WERI-Rb-1 (cell line): ENCODE data around the gene TRIM41.

ENCODE experiments used
- DNase-seq: peaks from one replicate; pipeline ENCODE4 v3.0.0-alpha.2; 2020
- H3K27ac ChIP-seq: fragments of 250-450 bp; sonication (Bioruptor Pico); 2 replicates; pipeline ENCODE4 v1.5.1; 2020; ENCODE audit warnings: mild to moderate bottlenecking, moderate library complexity
- H3K27me3 ChIP-seq: fragments of 250-450 bp; sonication (Bioruptor Pico); 2 replicates; pipeline ENCODE4 v1.5.1; 2021; ENCODE audit warnings: mild to moderate bottlenecking, low read depth, moderate library complexity; ENCODE audit not compliant: insufficient read depth, severe bottlenecking
- H3K36me3 ChIP-seq: fragments of 250-450 bp; sonication (Bioruptor Pico); 2 replicates; pipeline ENCODE4 v1.5.1; 2020; ENCODE audit warnings: mild to moderate bottlenecking, moderate library complexity
- H3K4me3 ChIP-seq: 2 replicates; pipeline ENCODE4 v1.5.1; 2011; ENCODE audit warnings: low read depth, mild to moderate bottlenecking, control low read depth, low read length
- H3K9me3 ChIP-seq: fragments of 250-450 bp; sonication (Bioruptor Pico); 2 replicates; pipeline ENCODE4 v1.5.1; 2021; ENCODE audit warnings: mild to moderate bottlenecking, moderate library complexity; ENCODE audit not compliant: severe bottlenecking
- TF ChIP-seq, protein P1 (sequence below): IDR thresholded peaks from 2 replicates; pipeline ENCODE4 v1.5.1; 2011; ENCODE audit warnings: low read depth, mild to moderate bottlenecking, control low read depth, inconsistent platforms, low read length

The TRIM41 gene

DNA sequence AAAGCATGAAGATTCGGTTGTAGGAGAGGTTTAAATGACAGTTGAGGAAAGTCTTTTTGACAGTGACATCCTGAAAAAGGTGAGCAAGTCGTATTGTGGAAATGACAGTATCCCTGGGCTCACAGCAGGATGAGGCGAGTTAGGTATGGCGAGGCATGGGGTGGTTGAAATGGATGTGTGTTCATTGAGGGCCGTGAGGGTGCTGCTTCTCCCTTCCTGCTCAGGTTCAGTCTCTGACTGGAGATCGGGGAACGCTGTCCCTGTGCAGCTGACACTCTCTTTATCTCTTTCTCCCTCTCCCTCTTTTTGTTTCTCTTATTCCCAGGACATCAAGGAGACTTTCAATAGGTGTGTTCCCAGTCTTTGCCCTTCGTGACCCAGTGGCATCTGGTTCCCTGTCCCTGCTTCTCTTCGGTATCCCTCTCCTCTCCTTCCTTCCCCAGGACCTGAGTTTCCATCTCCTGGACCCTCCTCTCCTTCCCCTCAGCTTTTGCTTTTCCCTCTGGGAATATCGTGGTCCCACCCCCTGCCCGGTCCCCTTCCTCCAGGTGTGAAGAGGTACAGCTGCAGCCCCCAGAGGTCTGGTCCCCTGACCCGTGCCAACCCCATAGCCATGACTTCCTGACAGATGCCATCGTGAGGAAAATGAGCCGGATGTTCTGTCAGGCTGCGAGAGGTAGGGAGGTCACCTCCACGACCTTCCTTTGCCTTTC, 10.2 kb downstream of the TRIM41 start:
- DNase-seq: no peak
- Histone ChIP-seq H3K4me3 (no peak overlapping the region), H3K27me3 (no peaks in the 10 kb centered on the region), H3K9me3 (no peaks in the 10 kb centered on the region), H3K27ac (no peak overlapping the region), H3K36me3 (peaks cover 34% of the 10 kb centered on the region)
- TF ChIP-seq, protein P1, sequence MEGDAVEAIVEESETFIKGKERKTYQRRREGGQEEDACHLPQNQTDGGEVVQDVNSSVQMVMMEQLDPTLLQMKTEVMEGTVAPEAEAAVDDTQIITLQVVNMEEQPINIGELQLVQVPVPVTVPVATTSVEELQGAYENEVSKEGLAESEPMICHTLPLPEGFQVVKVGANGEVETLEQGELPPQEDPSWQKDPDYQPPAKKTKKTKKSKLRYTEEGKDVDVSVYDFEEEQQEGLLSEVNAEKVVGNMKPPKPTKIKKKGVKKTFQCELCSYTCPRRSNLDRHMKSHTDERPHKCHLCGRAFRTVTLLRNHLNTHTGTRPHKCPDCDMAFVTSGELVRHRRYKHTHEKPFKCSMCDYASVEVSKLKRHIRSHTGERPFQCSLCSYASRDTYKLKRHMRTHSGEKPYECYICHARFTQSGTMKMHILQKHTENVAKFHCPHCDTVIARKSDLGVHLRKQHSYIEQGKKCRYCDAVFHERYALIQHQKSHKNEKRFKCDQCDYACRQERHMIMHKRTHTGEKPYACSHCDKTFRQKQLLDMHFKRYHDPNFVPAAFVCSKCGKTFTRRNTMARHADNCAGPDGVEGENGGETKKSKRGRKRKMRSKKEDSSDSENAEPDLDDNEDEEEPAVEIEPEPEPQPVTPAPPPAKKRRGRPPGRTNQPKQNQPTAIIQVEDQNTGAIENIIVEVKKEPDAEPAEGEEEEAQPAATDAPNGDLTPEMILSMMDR: no peak

DNA sequence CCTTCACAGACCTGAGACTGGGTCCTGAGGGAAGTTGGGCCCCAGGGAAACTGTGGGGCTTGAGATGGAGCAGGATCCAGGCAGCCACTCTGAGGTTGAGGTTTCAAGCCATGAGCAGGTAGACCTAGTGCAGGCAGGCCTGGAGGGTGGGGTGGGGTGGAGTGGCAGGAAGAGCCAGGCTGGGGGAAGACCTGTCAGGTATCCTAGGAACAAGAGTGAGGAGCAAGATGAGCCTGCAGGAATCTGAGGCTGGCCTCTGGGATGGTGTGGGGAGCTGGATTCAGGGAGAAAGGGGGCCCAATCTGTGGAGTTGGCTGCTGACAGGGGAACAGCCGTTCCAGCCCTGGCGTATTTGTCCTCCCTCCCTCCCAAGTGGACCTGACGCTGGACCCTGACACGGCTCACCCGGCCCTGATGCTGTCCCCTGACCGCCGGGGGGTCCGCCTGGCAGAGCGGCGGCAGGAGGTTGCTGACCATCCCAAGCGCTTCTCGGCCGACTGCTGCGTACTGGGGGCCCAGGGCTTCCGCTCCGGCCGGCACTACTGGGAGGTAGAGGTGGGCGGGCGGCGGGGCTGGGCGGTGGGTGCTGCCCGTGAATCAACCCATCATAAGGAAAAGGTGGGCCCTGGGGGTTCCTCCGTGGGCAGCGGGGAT, 10.8 kb downstream of the TRIM41 start:
- DNase-seq: no peak
- Histone ChIP-seq H3K27ac (no peak overlapping the region), H3K36me3 (peaks cover 39% of the 10 kb centered on the region), H3K27me3 (no peaks in the 10 kb centered on the region), H3K4me3 (no peak overlapping the region), H3K9me3 (no peaks in the 10 kb centered on the region)
- TF ChIP-seq, protein P1: no peak

DNA sequence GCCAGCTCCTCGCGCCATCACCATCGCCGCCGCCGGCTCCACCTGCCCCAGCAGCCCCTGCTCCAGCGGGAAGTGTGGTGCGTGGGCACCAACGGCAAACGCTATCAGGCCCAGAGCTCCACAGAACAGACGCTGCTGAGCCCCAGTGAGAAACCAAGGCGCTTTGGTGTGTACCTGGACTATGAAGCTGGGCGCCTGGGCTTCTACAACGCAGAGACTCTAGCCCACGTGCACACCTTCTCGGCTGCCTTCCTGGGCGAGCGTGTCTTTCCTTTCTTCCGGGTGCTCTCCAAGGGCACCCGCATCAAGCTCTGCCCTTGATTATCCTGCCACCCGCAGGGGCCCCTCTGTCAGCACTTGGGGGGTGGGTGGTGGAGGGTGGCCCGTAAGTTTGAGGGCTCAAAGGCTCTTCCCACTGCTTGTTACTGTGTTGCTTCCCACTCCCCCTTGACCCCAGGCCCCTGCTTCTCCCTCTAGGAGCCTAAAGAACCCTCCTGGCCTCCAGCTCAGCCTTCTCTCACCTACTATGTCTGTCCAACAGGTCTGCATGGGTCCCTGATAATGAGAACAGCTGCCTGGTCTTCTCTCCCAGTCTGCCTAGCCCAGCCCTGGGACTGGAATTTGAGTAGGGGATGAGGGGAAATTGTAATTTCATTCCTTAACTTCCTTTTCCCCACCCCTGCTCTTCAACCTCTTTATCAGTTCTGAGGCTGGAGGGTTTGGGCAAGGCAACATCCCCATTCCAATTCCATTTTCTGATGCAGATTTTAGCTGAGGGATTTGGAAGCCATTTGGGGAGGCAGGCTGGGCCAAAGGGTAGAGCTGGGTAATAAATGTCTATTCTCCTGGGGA, 11.6 kb downstream of the TRIM41 start:
- H3K36me3 ChIP-seq: peaks cover 47% of the 10 kb centered on the region
- no peaks in the 10 kb centered on the region for H3K9me3 ChIP-seq
- TF ChIP-seq, protein P1: no peak
- no peak overlapping the region for H3K4me3 ChIP-seq
- H3K27ac ChIP-seq: no peak overlapping the region
- no peak for DNase-seq
- H3K27me3 ChIP-seq: no peaks in the 10 kb centered on the region

DNA sequence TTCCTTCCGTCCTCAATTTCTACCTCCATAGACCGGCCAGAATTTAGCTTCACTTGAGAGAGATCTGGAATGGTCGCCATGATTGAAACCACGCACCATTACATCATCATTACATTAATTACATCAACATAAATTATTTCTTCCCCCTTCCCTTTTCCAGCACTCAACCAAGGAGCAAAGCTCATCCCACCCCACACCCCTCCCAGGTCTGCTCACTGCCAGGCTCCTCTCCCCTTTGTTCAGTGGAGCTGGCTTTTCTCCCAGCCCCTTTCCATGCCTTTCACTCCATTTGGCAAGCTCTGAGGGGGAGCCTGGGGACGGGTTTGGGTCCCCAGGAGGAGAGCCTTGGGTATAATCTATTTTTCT, 12.2 kb downstream of the TRIM41 start:
- Histone ChIP-seq H3K9me3 (no peaks in the 10 kb centered on the region), H3K27me3 (no peaks in the 10 kb centered on the region), H3K4me3 (no peak overlapping the region), H3K27ac (no peak overlapping the region), H3K36me3 (peaks cover 53% of the 10 kb centered on the region)
- DNase-seq: no peak
- TF ChIP-seq, protein P1: no peak

DNA sequence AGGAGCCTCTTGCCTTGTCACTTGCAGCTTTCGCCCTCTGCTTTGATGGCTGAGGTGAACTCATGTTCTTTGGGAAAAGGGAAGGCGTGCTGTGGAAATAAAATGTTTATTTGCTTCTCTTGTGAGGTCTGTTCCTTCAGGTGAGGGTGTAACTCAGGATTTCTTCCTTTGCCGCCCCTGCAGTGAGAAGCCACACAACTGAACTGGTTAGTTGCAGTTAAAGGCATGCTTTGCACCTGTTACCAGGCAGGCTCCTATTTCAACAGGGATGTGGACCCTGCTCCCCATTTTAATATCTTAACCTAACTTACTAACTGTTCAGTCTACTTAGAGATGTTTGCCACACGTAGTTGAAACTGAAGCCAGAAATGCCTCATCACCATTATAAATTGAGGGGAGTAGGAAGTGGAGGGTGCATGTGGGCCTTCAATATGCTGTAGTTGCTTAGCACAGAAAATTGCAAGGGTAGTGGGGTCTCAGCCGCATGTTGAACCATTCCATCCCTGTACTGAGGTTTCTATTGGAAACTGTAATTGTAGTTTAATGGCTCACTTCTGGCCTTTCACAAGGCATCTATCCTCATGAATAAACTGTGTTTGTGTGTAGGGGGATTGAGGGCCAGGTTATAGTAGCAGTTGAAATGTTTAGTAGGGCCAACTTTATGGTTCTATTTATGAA, 12.7 kb downstream of the TRIM41 start:
- TF ChIP-seq, protein P1: no peak
- Histone ChIP-seq H3K27ac (no peak overlapping the region), H3K9me3 (no peaks in the 10 kb centered on the region), H3K4me3 (no peak overlapping the region), H3K36me3 (peaks cover 58% of the 10 kb centered on the region), H3K27me3 (no peaks in the 10 kb centered on the region)
- no peak for DNase-seq
